ENCODE data around the gene RPTN.
"Not testable (repeated sequence)": the region's sequence is repeated elsewhere in the genome, so short reads cannot be mapped to it uniquely, and the experiment has no call there.

The RPTN gene

DNA sequence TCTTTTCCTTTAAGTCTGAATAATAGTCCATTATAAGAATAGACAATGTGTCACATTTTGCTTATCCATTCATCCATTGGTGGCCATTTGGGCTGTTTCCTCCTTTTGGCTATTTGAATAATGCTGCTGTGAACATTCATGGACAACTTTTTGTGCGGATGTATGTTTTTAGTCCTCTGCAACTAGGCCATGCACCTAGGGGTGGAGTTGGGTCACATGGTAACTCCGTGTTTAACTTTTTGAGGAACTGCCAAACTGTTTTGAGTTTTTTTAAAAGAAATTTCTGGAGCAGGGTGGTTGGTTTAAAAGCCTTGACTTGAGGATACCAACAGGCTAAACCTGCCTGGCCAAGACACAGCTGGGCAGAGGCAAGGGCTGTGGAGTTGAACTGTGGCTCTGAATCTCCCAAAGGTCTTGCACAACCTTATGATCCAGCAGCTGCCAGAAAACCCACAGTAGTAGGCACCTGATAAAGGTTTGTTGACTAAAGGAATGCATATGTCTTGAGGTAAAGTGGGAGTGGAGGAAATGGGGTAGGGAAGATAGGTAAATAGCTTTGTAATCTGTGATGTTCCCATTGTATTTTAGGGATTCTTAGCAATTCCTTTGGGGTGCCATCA lies 5.6 kb upstream of the RPTN start:
- DNase-seq (ENCODE audit: low read depth) = no peak

DNA sequence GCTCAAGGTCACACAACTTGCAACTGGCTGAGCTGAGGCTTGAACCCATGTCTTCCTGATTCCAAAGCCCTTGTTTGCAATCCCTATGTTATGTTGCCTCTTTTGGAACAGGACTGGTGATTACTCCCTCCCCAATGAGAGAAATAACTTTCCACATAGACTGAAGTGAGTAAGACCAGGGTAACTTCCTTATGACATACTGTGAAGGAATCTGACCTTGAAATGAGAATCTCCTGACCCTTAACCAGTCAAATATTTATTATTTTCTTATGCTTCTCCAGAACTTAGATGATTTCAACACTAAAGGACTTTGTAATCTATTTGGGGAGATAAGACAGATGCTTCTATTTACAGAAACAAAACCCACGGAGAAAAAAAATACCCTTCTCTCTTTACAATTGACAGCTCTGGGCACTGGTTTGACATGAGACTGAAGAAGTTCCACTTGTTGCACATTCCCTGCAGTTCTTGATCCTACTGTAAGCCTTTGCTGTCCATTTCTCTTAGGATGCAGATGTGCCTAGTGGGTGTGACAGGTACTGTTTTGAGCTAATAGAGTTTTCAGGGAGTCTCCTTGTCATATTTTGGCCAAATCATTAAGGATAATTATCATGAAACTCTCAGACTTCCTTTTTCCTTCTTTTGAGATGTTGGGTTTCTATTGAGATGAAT lies 3.9 kb upstream of the RPTN start:
- no peak for DNase-seq (ENCODE audit: low read depth)

DNA sequence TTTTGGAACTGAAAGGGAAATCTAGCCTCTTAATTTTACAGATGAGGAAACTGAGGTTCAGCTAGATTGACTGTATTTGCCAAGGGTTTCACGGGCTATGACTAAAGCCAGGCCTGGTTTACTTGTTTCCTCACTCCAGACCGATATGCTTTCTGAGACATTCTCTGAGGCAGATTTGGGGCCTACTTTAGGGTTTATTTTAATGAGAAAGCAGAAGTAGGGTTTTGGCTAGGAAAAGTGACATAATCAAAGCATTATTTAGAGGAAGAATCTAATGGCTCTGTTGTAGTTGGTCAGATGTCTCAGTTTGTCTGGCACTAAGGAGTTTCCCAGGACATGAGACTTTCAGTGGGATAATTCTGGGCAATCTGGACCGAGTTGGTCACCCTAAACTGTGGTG lies 1.5 kb upstream of the RPTN start:
- DNase-seq (ENCODE audit: low read depth) = no peak

DNA sequence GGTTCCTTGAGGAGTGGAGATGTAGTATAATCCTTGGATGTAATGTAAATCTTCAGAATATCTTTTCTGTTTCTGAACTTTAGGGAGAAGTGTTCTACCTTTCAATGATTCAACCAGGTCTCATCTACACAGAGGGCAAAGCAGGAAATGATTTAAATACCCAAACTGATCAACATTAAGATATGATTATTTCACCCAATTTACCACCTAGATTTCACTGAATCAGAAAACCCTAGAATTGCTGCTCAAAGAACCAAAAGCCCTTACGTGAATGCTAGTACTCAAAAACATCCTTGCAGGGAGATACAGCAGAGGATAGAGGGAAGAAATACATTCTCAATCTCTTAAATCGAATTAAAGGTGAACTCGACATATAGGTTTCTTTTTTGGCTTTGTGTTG lies 5.0 kb downstream of the RPTN start:
- DNase-seq (ENCODE audit: low read depth) = no peak

DNA sequence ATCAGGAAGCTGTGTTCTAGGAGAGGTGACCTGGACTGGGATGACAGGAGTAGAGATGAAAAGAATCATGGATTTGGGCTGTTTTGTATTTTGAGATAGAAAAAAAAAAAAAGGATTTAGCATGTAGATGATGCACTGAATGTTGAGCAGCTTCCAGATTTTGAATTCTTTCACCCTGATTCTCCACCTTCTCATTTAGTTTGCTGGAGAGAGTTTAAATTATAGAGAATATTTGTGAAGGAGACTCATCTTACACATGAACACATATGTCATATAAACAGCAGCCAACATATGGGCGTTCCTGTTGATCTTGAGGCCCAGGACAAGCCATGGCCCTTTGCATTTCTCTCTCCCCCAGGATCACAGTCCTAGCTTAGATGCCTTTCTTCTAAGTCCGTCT lies 7.4 kb downstream of the RPTN start:
- DNase-seq (ENCODE audit: low read depth) = no peak

DNA sequence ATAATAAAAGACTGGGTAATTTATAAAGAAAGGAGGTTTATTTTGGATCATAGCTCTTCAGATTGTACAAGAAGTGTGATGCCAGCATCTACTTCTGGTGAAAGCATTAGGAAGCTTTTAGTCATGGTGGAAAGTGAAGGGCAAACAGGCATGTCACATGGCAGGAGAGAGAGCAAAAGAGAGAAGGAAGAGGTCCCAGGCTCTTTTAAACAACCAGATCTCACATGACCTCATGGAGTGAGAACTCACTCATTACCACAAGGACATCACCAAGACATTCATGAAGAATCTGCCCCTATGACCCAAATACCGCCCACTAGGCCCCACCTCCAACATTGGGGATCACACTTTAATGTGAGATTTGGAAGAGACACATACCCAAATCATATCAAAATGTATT lies 10.0 kb downstream of the RPTN start:
- DNase-seq (ENCODE audit: low read depth) = no peak

DNA sequence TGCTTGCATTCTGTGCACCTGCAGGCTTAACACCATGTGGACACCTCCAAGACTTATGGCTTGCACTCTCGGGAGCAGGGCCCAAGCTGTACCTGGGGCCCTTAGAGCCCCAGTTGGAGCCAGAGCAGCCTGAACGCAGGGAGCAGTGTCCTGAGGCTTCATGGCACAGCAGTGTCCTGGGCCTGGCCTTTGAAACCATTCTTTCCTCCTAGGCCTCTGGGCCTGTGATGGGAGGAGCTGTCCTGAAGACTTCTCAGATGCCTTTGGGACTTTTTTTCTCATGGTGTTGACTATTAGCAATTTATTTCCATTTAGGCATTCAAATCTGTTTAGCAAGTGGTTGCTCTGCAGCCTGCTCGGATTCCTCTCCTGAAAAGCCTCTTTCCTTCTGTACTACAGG lies 11.0 kb downstream of the RPTN start:
- no peak for DNase-seq (ENCODE audit: low read depth)

DNA sequence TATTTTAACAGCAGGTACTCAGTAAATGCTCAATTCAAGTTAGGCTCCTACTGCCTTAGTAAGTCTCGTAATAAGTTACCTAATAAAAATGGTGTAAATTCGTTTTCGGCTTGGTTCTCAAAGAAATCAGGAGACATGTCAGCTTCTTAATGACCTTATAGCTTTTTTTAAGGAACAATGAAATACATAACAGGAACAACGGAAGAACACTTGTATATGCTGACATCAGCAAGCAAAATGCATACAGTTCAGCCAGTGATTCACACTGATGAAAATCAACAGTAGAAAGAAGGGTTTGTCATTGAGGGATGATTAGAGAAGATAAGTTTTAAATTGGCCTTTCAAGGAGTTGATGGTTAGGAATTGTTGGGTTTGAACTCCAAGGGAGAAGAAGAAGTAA lies 13.3 kb downstream of the RPTN start:
- DNase-seq (ENCODE audit: low read depth) = no peak

DNA sequence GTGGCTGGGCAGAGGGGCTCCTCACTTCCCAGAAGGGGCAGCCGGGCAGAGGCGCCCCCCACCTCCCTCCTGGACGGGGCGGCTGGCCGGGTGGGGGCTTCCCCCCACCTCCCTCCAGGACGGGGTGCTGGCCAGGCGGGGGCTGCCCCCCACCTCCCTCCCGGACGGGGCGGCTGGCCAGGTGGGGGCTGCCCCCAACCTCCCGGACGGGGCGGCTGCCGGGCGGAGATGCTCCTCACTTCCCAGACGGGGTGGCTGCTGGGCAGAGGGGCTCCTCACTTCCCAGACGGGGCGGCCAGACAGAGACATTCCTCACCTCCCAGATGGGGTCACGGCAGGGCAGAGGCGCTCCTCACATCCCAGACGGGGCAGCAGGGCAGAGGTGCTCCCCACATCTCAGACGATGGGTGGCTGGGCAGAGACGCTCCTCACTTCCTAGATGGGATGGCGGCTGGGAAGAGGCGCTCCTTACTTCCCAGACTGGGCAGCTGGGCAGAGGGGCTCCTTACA lies 14.3 kb downstream of the RPTN start:
- DNase-seq (ENCODE audit: low read depth) = not testable (repeated sequence)

DNA sequence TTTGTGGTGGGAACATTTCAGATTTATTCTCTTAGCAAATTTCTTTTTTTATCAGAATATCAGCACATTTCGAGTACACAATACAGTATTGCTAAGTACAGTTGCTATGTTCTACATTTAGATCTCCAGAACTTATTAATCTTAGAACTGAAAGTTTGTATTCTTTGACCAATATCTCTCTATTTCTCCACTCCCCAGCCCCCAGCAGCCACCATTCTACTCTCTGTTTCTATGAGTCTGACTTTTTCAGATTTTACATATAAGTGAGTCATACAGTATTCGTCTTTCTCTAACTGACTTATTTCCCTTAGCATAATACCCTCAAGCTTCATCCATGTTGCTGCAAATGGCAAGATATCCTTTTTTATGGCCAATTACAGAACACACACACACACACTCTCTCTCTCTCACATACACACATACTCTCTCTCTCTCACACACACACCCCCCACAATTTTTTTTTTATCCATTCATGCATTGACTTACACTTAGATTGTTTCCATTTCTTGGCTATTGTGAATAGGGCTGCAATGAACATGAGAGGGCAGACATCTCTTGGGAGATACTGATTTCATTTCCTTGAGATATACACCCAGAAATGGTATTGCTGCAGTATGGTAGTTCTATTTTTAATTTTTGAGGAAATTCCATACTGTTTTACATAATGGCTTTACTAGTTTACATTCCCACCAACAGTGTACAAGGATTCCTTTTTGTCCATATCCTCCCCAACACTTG lies 15.7 kb downstream of the RPTN start:
- no peak for DNase-seq (ENCODE audit: low read depth)

DNA sequence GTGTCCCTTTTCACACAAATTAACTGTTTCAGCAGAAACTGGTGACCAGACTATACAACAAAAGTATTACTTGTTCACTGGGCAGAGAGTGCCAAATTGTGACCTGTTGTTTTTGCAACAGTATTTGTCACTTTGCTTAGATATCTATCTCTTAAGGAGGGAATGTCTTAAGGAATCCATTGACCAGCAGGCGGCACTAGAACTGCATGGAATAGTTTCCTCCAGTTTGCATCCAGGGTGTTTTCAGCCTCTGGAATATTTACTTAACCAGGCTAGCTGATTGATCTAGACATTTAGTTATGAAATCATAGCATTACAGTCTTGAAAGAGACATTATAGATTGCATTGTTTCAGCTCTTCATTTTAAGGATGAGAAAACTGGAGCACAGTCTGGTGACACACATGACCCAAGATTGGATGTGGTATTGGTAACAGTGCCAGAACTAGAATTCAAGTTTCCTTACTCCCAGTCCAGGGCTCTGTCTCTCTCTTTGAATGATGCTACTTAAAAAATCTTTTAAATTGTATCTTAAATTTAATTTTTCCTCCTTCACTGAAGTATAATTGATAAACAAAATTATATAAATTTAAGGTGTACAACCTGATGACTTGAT lies 16.9 kb downstream of the RPTN start:
- no peak for DNase-seq (ENCODE audit: low read depth)

DNA sequence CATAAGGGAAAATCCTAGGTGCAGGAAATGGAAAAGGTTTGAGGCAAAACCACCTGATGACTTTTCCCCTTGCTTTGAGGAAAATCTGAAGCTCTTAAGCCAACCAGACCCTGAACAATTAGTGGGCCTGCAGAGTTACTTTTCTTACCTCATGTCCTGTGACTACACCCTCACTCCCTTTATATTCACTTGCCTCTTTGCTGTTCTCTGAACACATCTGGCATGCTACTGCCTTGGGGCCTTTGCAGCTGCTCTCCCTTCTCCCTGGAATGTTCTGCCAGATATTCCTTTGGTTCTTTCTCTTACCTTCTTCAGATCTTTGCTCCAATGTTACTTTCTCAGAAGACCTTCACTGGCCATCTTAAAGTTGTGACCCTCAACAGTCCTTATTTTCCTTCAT lies 21.8 kb downstream of the RPTN start:
- DNase-seq (ENCODE audit: low read depth) = no peak

DNA sequence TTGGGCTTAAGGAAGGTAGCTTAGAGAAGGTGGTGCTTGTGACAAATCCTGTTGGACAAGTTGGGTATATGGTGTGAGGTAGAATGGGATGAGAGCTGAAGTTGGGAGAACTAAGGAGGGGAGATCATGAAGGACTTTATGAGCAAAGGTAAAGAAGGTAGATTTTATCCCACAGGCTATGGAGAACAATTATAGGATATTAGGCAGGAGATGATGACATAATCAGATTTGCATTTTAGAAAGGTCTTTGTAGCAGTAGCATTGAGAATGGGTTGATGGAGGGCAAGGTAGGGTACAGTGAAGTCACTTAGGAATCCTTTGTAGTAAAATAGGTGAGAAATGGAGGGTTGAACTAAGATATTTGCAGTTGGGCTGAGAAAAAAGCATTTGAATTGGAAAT lies 28.8 kb downstream of the RPTN start:
- no peak for DNase-seq (ENCODE audit: low read depth)

DNA sequence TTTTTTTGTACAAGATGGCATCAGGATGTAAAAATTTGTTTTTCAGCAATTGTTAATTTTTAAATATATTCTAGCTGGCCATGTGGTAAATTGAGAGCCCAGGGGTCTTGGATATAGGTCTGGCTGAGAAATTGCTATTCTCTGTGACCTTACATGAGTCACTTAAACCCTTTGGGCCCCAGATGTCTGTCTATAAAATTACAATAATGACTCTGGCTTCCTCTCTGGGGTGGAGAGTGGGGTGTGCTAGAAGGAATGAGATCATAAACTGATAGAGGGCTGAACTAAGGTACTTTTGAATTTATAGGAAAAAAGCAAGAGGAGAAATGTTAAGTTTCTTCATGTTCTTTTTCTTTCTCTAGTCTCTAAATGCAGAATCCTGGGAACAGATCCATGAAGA lies 31.4 kb downstream of the RPTN start:
- DNase-seq (ENCODE audit: low read depth) = no peak

DNA sequence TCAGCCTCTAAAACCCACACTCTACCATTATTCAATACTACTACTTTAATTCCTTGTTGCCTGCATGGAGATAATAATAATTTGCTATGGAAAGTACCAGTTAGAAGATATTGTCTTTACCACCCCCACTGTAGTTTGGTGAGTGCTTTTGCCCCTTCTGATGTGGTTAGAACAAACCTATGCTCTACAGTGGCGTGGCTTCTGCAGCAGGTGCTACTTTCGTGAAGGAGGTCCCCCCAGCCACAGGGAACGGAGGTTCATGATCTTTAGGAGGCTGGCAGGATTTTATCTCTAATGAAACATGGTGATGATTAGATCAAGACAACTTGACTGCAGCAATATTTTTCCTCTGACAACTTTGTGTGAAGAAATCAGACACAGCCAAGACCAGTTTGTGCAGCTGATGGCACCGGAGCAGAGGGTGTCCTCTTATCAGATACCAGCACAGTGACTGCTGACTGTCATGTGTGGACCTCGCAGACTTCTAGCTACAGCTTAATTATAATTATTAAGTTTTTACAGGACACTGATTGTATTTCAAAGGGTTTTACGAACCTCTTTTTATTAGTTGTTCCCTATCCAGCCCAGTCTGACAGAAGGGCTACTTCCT lies 33.1 kb downstream of the RPTN start:
- DNase-seq (ENCODE audit: low read depth) = no peak

DNA sequence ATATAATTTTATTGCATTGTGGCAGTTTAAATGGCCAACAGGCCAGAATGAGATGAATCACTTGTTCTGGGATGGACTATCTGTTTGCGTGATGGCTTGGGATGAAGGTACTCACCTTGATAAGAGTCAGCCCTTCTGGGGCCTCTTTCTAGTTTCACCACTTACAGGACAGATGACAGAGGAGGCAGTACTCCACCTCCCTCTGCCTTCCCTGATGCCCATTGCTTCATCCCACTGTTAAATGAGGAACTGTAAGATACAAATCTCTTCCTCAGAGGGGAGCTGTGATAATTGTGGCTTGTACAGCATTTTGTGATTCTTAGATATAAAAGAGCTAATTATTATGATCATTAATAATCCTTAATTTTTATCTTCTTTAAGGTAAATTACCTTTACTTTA lies 40.1 kb downstream of the RPTN start:
- DNase-seq (ENCODE audit: low read depth) = no peak

DNA sequence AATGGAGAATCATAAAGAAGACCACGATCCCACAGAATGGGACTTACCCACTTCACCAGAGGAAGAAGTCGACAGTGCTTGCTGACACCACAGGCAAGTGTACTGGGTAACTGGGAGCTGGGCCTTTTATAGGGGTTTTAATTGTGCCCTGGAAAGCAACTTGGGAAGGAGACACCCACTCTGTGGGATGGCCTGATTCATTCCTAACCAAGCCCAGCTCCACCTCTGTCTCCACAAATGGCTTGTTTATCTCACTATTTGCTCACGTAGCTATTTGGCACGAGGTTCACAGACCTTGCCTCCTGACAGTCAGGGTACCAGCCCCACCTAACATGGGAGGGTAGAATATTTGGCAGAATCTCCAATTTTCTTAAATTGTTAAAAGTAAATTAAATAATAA lies 43.7 kb downstream of the RPTN start, which contains the start of gene TCHH:
TSS of gene TCHH (minus strand) at position 101 of the 400 bp plus-strand sequence. CDS start 1,364 bp downstream, outside the sequence.
- no peak for DNase-seq (ENCODE audit: low read depth)

DNA sequence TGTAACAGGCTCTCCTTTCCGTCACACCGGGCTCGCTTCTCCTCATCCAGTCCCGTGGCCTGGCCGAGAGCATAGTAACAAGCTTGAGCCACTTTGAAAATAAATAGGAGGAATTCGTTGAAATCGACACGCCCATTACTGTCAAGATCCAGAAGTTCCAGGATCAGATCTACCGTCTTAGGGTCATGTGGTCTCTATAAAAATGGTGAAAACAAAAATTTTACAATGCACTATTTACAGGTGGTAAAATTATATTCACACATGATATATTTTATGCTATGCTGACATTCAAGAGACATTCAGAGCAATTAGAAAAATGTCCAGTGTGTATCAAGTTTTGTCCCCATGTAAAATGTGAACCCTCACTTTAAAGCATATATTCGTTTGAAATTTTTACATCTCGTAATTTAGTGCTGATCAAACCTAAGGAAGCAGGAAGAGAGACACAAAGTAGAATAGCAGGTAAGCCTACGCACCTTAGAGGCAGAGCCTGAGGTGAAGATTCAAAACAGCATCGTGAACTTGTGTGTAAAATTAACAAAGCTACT lies 46.1 kb downstream of the RPTN start:
- DNase-seq (ENCODE audit: low read depth) = no peak

DNA sequence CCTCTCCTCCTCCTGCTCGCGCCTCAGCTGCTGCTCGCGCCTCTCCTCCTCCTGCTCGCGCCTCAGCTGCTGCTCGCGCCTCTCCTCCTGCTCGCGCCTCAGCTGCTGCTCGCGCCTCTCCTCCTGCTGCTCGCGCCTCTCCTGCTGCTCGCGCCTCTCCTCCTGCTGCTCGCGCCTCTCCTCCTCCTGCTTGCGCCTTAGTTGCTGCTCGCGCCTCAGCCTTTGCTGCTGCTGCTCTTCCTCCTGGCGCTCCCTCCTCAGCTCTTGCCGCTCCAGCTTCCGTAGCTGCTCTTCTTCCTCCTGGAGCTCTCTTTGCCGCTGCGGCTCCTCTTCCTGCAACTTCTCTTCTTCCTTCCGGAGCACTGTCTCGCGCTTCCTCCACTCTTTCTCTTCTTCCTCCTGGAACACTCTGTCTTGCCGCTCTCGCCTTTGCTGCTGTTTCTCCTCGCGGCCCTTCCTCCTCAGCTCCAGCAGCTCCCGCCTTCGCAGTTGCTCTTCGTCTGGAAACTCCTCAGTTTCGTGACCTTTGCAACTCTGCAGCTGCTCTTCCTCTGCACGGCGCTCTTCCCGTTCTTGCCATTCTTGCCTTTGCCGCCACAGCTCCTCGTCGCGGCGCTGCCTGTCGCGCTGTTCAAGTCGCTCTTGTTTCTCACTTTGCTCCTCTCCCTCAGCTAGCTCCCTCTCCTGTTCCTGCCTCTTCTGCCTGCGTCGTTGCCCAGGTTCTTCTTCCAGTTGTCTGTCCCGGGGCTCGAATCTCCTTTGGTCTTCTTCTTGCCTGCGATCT lies 46.7 kb downstream of the RPTN start:
- no peak for DNase-seq (ENCODE audit: low read depth)

DNA sequence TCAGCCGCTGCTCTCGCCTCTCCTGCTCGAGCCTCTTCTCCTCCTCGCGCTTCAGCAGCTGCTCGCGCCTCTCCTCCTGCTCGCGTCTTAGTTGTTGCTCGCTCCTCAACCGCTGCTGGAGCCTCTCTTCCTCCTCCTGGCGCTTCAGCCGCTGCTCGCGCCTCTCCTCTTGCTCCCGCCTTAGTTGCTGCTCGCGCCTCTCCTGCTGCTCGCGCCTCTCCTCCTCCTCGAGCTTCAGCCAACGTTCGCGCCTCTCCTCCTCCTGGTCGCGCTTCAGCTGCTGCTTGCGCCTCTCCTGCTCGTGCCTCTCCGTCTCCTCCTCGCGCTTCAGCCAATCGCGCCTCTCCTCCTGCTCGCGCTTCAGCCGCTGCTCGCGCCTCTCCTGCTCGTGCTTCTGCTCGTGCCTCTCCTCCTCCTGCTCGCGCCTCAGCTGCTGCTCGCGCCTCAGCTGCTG lies 47.5 kb downstream of the RPTN start:
- DNase-seq (ENCODE audit: low read depth) = no peak

DNA sequence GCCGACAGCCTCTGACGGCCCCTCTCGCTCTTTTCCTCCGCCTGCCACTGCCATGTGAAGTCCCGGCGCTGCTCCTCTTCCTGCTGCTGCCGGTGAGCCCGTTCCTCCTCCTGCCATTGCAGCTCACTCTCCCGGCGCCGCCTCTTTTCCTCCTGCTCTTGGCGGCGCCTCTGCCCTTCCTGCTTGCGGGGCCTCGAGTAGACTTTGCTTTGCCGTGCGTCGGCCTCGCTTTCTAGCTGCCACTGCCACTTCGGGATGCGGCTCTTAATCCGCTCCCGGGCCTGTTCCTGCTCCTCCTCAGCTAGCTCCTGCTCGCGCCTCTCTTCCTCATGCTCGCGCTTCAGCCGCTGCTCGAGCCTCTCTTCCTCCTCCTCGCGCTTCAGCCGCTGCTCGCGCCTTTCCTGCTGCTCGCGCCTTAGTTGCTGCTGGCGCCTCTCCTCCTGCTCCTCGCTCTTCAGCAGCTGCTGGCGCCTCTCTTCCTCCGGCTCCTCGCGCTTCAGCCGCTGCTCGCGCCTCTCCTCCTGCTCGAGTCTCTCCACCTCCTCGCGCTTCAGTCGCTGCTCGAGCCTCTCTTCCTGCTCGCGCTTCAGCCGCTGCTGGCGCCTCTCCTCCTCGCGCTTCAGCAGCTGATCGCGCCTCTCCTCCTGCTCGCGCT lies 48.0 kb downstream of the RPTN start:
- no peak for DNase-seq (ENCODE audit: low read depth)
